Tibial nerve (tissue), 4 donors: ENCODE data around the gene MKLN1.

ENCODE experiments used
- EP300 ChIP-seq, 2 donors: sonication (generic); formaldehyde crosslinking; IDR thresholded peaks; one replicate each; pipeline ENCODE4 v1.6.1; 2017; ENCODE audit warnings: antibody characterized with exemption in 2 of 2, mild to moderate bottlenecking in 1 of 2
- POLR2A ChIP-seq, 2 donors: fragments of 450-650 bp; IDR thresholded peaks; one replicate each; pipeline ENCODE4 v1.6.1; 2017; ENCODE audit warnings: antibody characterized with exemption in 2 of 2, mild to moderate bottlenecking in 2 of 2, moderate library complexity in 2 of 2
- TF ChIP-seq, protein P1 (sequence below), 5 experiments: fragments of 200-600 bp in 3 of 5; fragments of 450-650 bp in 2 of 5; sonication (generic) in 3 of 5; IDR thresholded peaks; one replicate each; pipeline ENCODE4 v1.5.1; 2016 to 2019; ENCODE audit warnings: antibody characterized with exemption in 5 of 5, mild to moderate bottlenecking in 3 of 5, moderate library complexity in 2 of 5

DNA sequence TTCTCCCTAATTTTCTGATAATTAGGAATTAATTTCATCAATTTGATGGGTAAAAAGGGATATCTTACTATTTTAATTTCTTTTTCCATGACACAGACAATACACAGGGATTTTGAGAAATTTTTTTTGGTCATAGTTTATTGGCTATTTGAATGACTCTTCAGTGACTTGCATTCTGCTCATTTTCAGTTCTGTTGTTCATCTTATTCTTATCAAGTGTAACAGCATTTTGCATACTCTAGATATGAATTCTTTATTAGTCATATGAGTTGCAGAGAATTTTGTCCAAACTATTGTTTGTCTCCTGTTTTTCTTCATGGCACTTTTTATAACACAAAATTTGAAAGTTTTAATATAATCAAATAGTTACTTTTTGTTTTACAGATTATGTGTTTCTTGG is 41.7 kb downstream of the MKLN1 start:
- TF ChIP-seq, protein P1, sequence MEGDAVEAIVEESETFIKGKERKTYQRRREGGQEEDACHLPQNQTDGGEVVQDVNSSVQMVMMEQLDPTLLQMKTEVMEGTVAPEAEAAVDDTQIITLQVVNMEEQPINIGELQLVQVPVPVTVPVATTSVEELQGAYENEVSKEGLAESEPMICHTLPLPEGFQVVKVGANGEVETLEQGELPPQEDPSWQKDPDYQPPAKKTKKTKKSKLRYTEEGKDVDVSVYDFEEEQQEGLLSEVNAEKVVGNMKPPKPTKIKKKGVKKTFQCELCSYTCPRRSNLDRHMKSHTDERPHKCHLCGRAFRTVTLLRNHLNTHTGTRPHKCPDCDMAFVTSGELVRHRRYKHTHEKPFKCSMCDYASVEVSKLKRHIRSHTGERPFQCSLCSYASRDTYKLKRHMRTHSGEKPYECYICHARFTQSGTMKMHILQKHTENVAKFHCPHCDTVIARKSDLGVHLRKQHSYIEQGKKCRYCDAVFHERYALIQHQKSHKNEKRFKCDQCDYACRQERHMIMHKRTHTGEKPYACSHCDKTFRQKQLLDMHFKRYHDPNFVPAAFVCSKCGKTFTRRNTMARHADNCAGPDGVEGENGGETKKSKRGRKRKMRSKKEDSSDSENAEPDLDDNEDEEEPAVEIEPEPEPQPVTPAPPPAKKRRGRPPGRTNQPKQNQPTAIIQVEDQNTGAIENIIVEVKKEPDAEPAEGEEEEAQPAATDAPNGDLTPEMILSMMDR (IDR thresholded peaks at IDR 0.05): no peak
- TF ChIP-seq EP300 (IDR thresholded peaks at IDR 0.05): no peak
- no peak for TF ChIP-seq POLR2A (IDR thresholded peaks at IDR 0.05)
